Transverse colon (tissue), 3 donors: Measurements from ENCODE around the gene CSNK1G1.

Experiments used
- POLR2A ChIP-seq: fragments of 450-650 bp; IDR thresholded peaks from one replicate; pipeline ENCODE4 v1.6.1; 2016; ENCODE audit warnings: antibody characterized with exemption, mild to moderate bottlenecking, moderate library complexity
- TF ChIP-seq, protein P1 (sequence below), 5 experiments: fragments of 200-600 bp in 3 of 5; fragments of 450-650 bp in 2 of 5; sonication (generic) in 3 of 5; IDR thresholded peaks; 1 replicate in 2 of 5; 2 replicates in 3 of 5; pipeline ENCODE4 v1.5.1; 2016 to 2017; ENCODE audit warnings: antibody characterized with exemption in 5 of 5, inconsistent platforms in 3 of 5, mild to moderate bottlenecking in 2 of 5, moderate library complexity in 1 of 5

DNA sequence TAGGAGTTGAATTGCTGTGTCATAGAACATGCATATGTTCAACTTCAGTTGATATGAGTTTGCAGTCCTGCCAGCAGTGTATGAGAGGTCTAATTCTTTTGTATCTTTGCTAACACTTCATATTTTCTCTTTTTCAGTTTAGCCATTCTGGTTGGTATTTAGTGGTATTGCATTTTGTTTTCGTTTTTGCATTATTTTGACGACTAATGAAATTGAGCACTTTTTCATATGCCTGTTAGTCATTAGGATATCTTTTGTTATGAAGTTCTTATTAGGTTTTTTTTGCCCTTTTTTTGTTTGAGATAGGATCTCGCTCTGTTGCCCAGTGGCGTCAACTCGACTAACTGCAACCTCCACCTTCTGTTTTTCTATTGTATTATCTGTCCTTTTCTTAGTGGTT lies 40.8 kb upstream of the CSNK1G1 start:
- TF ChIP-seq, protein P1, sequence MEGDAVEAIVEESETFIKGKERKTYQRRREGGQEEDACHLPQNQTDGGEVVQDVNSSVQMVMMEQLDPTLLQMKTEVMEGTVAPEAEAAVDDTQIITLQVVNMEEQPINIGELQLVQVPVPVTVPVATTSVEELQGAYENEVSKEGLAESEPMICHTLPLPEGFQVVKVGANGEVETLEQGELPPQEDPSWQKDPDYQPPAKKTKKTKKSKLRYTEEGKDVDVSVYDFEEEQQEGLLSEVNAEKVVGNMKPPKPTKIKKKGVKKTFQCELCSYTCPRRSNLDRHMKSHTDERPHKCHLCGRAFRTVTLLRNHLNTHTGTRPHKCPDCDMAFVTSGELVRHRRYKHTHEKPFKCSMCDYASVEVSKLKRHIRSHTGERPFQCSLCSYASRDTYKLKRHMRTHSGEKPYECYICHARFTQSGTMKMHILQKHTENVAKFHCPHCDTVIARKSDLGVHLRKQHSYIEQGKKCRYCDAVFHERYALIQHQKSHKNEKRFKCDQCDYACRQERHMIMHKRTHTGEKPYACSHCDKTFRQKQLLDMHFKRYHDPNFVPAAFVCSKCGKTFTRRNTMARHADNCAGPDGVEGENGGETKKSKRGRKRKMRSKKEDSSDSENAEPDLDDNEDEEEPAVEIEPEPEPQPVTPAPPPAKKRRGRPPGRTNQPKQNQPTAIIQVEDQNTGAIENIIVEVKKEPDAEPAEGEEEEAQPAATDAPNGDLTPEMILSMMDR (IDR thresholded peaks at IDR 0.05) = no peak
- TF ChIP-seq POLR2A = no peak
